Tibial nerve (tissue), 4 donors: ENCODE measurements around the gene POU6F2.
"Not testable (repeated sequence)": the region's sequence is repeated elsewhere in the genome, so short reads cannot be mapped to it uniquely, and the experiment has no call there.

ENCODE experiments used
- EP300 ChIP-seq, 2 donors: sonication (generic); formaldehyde crosslinking; IDR thresholded peaks; one replicate each; pipeline ENCODE4 v1.6.1; 2017; ENCODE audit warnings: antibody characterized with exemption in 2 of 2, mild to moderate bottlenecking in 1 of 2
- POLR2A ChIP-seq, 2 donors: fragments of 450-650 bp; IDR thresholded peaks; one replicate each; pipeline ENCODE4 v1.6.1; 2017; ENCODE audit warnings: antibody characterized with exemption in 2 of 2, mild to moderate bottlenecking in 2 of 2, moderate library complexity in 2 of 2
- TF ChIP-seq, protein P1 (sequence below), 5 experiments: fragments of 200-600 bp in 3 of 5; fragments of 450-650 bp in 2 of 5; sonication (generic) in 3 of 5; IDR thresholded peaks; one replicate each; pipeline ENCODE4 v1.5.1; 2016 to 2019; ENCODE audit warnings: antibody characterized with exemption in 5 of 5, mild to moderate bottlenecking in 3 of 5, moderate library complexity in 2 of 5

DNA sequence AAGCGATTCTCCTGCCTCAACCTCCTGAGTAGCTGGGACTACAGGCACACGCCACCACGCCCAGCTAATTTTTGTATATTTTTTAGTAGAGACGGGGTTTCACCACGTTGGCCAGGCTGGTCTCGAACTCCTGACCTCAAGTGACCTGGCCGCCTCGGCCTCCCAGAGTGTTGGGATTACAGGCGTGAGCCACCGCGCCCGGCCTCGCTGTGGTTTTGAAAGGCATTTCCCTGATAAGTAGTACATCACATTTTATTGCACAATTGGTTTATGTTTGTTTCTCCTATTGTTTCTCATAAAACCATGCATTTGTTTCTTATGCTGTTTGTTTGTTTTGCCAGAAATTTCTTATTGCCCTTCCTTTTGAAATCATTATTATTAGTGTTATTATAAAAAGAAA is 353.9 kb downstream of the POU6F2 start:
- TF ChIP-seq POLR2A, EP300 (IDR thresholded peaks at IDR 0.05): not testable (repeated sequence)
- TF ChIP-seq, protein P1, sequence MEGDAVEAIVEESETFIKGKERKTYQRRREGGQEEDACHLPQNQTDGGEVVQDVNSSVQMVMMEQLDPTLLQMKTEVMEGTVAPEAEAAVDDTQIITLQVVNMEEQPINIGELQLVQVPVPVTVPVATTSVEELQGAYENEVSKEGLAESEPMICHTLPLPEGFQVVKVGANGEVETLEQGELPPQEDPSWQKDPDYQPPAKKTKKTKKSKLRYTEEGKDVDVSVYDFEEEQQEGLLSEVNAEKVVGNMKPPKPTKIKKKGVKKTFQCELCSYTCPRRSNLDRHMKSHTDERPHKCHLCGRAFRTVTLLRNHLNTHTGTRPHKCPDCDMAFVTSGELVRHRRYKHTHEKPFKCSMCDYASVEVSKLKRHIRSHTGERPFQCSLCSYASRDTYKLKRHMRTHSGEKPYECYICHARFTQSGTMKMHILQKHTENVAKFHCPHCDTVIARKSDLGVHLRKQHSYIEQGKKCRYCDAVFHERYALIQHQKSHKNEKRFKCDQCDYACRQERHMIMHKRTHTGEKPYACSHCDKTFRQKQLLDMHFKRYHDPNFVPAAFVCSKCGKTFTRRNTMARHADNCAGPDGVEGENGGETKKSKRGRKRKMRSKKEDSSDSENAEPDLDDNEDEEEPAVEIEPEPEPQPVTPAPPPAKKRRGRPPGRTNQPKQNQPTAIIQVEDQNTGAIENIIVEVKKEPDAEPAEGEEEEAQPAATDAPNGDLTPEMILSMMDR (IDR thresholded peaks at IDR 0.05), result not testable (repeated sequence)
